GM19239 (cell line): ENCODE measurements around the gene CELF4.

Experiments used
- DNase-seq: peaks from one replicate; pipeline ENCODE4 v3.0.0; 2011; ENCODE audit warnings: low spot score; ENCODE audit not compliant: insufficient read length
- FAIRE-seq: peaks from 2 replicates; lab custom pipeline; 2011; peaks lifted over from hg19 to GRCh38; lab: Jason Lieb, UNC

CELF4 gene

GRCh38 chr18:37276111-37276890 lies 289.3 kb downstream of the CELF4 start:
- no peak for FAIRE-seq
- DNase-seq = no peak

GRCh38 chr18:37275237-37275741 lies 290.3 kb downstream of the CELF4 start:
- DNase-seq (no peak), FAIRE-seq (no peak)

GRCh38 chr18:37274309-37275236 lies 291.0 kb downstream of the CELF4 start:
- no peak for FAIRE-seq
- DNase-seq = no peak

- no peak for FAIRE-seq
- no peak for DNase-seq
Observed at GRCh38 chr18:37272841-37273240, 292.8 kb downstream of the CELF4 start.

GRCh38 chr18:37272226-37272625 lies 293.4 kb downstream of the CELF4 start:
- FAIRE-seq (no peak), DNase-seq (no peak)

- no peak for FAIRE-seq
- no peak for DNase-seq
Observed at GRCh38 chr18:37270666-37271052, 294.9 kb downstream of the CELF4 start.

- DNase-seq (peak; percentile 40), FAIRE-seq (no peak)
Observed at GRCh38 chr18:37270038-37270665, 295.4 kb downstream of the CELF4 start.

- FAIRE-seq (no peak), DNase-seq (no peak)
Observed at GRCh38 chr18:37266290-37266689, 299.3 kb downstream of the CELF4 start.

- DNase-seq = no peak
- no peak for FAIRE-seq
Observed at GRCh38 chr18:37265382-37265781, 300.2 kb downstream of the CELF4 start.

- FAIRE-seq (no peak), DNase-seq (no peak)
Observed at GRCh38 chr18:37264956-37265355, 300.6 kb downstream of the CELF4 start.

- DNase-seq (no peak), FAIRE-seq (no peak)
Observed at GRCh38 chr18:37261988-37262387, 303.6 kb downstream of the CELF4 start.

GRCh38 chr18:37261246-37261840 lies 304.3 kb downstream of the CELF4 start:
- FAIRE-seq (no peak), DNase-seq (no peak)

GRCh38 chr18:37260367-37261093 lies 305.1 kb downstream of the CELF4 start:
- no peak for DNase-seq

GRCh38 chr18:37259711-37260110 lies 305.9 kb downstream of the CELF4 start:
- DNase-seq = no peak
- no peak for FAIRE-seq

More at GRCh38 chr18:37260367-37261093, 305.1 kb downstream of the CELF4 start:
- no peak for FAIRE-seq

- DNase-seq (no peak), FAIRE-seq (no peak)
Observed at GRCh38 chr18:37258819-37259218, 306.8 kb downstream of the CELF4 start.

- no peak for FAIRE-seq
- DNase-seq = no peak
Observed at GRCh38 chr18:37258131-37258530, 307.5 kb downstream of the CELF4 start.

- no peak for DNase-seq
- FAIRE-seq = no peak
Observed at GRCh38 chr18:37254973-37255372, 310.6 kb downstream of the CELF4 start.

GRCh38 chr18:37254236-37254754 lies 311.3 kb downstream of the CELF4 start:
- DNase-seq = no peak
- FAIRE-seq = no peak
